HAP-1 (cell line): ENCODE data around the gene CDC34.

ENCODE experiments used
- DNase-seq, 2 experiments: peaks; one replicate each; pipeline ENCODE4 v3.0.0-alpha.2; 2016 to 2020; ENCODE audit warnings: low spot score in 2 of 2
- H3K27me3 ChIP-seq: fragments of 250-450 bp; sonication (Bioruptor Pico); 2 replicates; pipeline ENCODE4 v1.5.1; 2020; ENCODE audit warnings: low read depth, mild to moderate bottlenecking, moderate library complexity
- H3K36me3 ChIP-seq: fragments of 250-450 bp; sonication (Bioruptor Pico); replicated peaks from 2 replicates; pipeline ENCODE4 v1.5.1; 2020; ENCODE audit warnings: mild to moderate bottlenecking
- H3K4me1 ChIP-seq: fragments of 250-450 bp; sonication (Bioruptor Pico); 2 replicates; pipeline ENCODE4 v1.5.1; 2020; ENCODE audit warnings: mild to moderate bottlenecking
- H3K4me3 ChIP-seq: fragments of 250-450 bp; sonication (Bioruptor Pico); 2 replicates; pipeline ENCODE4 v1.5.1; 2020; ENCODE audit warnings: mild to moderate bottlenecking, moderate library complexity
- H3K9me3 ChIP-seq: fragments of 250-450 bp; sonication (Bioruptor Pico); 2 replicates; pipeline ENCODE4 v1.5.1; 2020; ENCODE audit warnings: mild to moderate bottlenecking, moderate library complexity
- in situ Hi-C: fragments of 300-500 bp; cut with MboI; formaldehyde crosslinking; loops from 3 replicates; pipeline ENCODE4 v1.14.3; 2020; ENCODE audit warnings: low sequenced_read_pairs, inconsistent platforms, mixed read lengths

The CDC34 gene

DNA sequence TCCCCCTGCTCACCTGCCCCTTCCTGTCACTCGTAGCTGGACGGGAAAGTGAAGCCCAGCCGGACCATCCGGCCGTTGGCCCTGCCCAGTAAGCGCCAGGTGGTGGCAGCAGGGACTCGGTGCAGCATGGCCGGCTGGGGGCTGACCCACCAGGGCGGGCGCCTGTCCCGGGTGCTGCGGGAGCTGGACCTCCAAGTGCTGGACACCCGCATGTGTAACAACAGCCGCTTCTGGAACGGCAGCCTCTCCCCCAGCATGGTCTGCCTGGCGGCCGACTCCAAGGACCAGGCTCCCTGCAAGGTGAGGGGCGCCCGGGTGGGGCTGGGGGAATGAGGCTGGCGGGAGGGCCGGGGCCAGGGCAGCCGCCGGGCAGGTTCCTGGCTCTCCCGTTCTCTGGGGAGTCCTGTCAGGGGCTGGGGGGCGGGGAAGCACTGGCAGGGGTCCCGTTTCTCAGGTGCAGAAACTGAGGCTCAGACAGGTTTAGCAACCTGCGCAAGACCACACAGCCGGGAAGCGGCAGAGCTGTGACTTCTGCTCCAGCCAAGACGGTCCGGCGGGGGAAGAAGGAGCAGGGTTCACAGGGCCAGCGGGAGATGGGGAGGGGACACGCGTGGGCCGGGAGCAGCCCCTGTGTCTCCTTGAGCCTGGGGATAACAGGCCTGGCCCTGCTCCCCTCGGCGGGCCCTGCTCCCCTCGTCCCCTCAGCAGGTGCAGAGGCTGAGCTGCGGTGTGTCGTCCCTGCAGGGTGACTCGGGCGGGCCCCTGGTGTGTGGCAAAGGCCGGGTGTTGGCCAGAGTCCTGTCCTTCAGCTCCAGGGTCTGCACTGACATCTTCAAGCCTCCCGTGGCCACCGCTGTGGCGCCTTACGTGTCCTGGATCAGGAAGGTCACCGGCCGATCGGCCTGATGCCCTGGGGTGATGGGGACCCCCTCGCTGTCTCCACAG, 17.6 kb downstream of the CDC34 start:
- Histone ChIP-seq H3K4me3 (no peak overlapping the region), H3K36me3 (no peaks in the 10 kb centered on the region), H3K27me3 (no peaks in the 10 kb centered on the region; the same call in 1 of the 2 replicates), H3K9me3 (no peaks in the 10 kb centered on the region), H3K4me1 (no peaks in the 10 kb centered on the region)
- in situ Hi-C loops = no loop called here
- no peak for DNase-seq

DNA sequence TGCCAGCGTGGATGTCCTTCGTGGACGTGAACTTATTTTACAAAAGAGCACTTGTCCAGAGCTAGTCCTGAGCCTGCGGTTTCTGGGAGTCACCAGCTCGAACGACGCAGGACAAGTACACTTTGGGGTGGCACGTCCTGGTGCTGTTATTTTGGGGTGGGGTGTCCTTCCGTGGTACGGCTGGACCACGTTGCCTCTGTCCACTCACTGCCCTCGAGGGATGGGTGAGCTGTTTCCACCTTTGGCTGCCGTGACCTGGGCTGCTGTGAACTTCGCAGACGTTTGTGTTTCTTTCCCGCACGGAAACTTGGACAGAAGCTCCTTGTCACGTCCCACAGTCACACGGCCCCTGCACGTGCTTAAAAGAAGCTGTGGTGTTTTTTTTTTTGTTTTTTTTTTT, 23.3 kb downstream of the CDC34 start:
- H3K9me3 ChIP-seq = no peaks in the 10 kb centered on the region
- H3K4me3 ChIP-seq = no peak overlapping the region
- no peak for DNase-seq
- H3K36me3 ChIP-seq = no peaks in the 10 kb centered on the region
- no peaks in the 10 kb centered on the region for H3K4me1 ChIP-seq
- H3K27me3 ChIP-seq = no peaks in the 10 kb centered on the region
- in situ Hi-C loops = no loop called here

DNA sequence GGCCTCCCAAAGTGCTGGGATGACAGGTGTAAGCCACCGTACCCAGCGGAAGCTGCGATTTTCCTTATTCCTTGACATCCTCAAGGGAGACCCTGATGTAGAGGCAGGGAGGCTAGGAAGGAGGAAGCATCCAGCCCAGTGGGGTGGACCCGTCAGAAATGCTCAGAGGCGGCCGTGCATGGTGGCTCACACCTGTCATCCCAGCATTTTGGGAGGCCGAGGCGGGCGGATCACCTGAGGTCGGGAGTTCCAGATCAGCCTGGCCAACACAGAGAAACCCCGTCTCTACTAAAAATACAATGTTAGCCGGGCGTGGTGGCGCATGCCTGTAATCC, 23.9 kb downstream of the CDC34 start:
- no peaks in the 10 kb centered on the region for H3K4me1 ChIP-seq
- no peaks in the 10 kb centered on the region for H3K9me3 ChIP-seq
- no peak for DNase-seq
- no peaks in the 10 kb centered on the region for H3K36me3 ChIP-seq
- H3K4me3 ChIP-seq = no peak overlapping the region
- in situ Hi-C loops = no loop called here
- H3K27me3 ChIP-seq = no peaks in the 10 kb centered on the region

DNA sequence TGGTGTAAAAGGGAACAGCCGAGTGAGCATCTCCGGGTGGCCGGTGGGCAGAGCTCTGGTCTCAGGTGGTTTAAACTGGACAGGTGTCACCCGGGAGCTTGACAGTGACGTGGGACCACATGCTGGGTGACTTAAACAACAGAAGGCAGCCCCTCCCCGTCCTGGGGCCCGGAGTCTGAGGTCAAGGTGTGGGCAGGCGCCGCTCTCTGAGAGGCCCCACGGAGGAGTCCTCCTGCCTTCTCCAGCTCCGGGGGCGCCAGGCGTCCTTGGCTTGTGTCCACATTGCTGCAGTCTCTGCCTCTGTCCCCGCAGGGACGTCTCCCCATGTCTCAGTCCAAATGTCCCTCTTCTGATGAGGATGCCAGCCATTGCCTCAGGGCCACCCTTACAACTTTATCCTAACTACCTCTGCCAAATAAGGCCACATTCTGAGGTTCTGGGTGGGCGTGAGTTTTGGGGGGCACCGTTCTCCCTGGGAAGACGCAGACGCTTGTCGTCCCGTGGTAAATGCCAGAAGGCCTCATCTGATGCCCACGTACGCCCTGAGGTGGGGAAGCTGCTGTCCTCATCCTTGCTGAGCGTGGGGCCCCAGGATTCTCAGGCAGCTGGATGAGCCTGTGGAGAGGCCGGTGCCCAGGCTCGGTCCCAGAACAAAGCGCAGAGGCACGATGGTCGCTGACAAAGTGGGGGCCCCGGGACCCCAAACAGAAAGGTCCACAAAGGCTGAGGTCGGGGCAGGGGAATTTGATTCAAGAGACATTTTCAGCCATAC, 25.2 kb downstream of the CDC34 start:
- no peaks in the 10 kb centered on the region for H3K36me3 ChIP-seq
- H3K27me3 ChIP-seq = no peaks in the 10 kb centered on the region
- H3K4me1 ChIP-seq = no peaks in the 10 kb centered on the region
- in situ Hi-C loops = no loop called here
- no peak for DNase-seq
- H3K9me3 ChIP-seq = no peaks in the 10 kb centered on the region
- no peak overlapping the region for H3K4me3 ChIP-seq

DNA sequence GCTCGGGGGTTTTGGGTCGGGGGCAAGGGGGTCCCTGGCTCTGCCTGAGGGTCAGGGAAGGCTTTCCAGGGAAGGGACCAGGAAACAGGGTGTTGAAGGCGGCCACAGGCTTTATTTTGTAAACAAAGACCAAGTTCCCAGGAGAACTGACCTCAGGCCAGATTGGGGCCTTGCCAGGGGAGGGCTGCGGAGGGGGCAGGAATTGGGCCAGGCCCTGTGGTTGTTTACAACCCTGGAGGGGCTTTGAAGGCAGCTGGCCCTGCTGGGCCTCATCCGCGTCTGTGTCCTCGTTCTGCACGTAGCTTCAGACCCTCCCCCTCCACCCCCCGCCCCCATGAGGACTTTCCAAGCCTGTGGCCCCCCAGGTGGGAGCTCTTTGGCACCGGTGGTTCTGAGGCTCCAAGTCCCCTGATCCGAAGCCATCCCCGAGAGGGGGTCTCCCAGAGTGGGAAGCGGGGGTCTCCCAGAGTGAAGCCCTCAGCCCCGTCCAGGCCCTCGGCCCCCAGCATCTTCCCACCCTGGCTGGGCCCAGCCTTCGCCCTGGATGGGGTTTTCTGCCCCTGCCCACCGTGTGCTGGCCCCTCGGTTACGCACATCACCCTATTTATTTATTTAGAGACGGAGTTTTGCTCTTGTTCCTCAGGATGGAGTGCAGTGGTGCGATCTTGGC, 27.3 kb downstream of the CDC34 start:
- in situ Hi-C loops = no loop called here

DNA sequence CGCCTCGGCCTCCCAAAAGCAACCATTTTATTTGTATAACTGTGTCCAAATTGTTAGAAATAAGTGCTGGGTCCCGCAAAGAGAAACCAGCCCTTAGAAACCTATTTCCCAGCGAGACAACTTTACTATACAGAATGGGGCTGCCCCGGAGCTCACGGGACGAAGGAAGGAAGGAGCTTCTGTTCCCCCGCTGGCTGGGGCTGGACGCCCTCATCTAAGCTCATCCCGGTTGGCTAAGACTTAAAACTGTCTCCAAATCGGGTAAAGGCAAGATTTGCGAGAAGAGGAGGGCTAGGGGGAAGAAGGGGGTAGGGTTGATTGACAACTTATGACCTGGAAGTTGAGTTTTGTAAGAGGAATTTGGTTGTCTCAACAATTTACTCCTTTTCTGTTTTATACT, 28.6 kb downstream of the CDC34 start:
- Histone ChIP-seq H3K9me3 (no peaks in the 10 kb centered on the region; the same call in 1 of the 2 replicates), H3K27me3 (no peaks in the 10 kb centered on the region), H3K4me3 (no peak overlapping the region), H3K36me3 (no peaks in the 10 kb centered on the region), H3K4me1 (no peaks in the 10 kb centered on the region)
- no peak for DNase-seq
- in situ Hi-C loops = no loop called here

More for the DNA sequence above, 27.3 kb downstream of the CDC34 start:
- H3K36me3 ChIP-seq = no peaks in the 10 kb centered on the region
- DNase-seq = no peak
- H3K4me3 ChIP-seq = no peak overlapping the region
- H3K4me1 ChIP-seq = no peaks in the 10 kb centered on the region
- no peaks in the 10 kb centered on the region for H3K27me3 ChIP-seq
- H3K9me3 ChIP-seq = no peaks in the 10 kb centered on the region; the same call in 1 of the 2 replicates

DNA sequence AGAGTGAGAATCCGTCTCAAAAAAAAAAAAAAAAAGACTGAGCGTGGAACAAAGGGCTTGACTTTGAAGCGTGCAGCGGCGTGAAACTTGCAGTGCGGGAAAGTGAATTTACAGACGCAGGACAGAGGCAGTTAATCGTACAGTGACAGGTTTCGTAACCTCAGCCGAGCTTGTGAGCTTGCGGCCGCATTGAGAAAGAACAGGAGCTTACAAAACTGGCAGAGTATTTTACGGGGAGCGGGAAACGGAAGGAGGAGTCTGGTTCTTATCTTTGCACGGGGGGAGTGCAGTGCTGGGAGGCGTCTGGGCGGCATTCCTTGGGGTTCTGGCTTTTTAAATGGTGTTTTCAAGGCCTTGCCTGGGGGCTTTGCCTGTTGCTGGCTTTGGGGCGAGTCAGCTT, 34.8 kb downstream of the CDC34 start:
- Histone ChIP-seq H3K4me3 (no peak overlapping the region), H3K36me3 (peaks cover 11% of the 10 kb centered on the region), H3K9me3 (peaks cover 2% of the 10 kb centered on the region; the same call in 1 of the 2 replicates), H3K27me3 (no peaks in the 10 kb centered on the region), H3K4me1 (no peaks in the 10 kb centered on the region; the same call in 1 of the 2 replicates)
- in situ Hi-C loops = no loop called here
- DNase-seq = no peak

DNA sequence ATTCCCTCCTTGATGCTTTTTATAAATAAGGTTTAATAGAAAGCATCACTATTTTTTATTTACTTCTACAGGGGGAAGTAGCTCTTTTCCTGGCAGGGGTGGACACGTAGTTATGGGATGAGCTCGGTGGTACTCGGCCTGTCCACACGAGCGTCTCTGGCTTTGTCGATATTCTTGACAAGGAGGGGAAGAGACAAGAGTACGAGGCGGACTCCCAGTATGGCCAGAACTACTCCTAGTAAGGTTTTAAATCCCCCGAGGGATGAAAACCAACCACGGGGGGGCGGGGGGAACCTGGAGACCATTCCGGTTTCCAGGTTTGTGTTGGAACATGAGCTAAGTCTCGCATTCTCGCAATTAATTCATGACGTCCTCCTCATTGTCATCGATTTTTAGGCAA, 35.3 kb downstream of the CDC34 start:
- Histone ChIP-seq H3K4me1 (no peaks in the 10 kb centered on the region; the same call in 1 of the 2 replicates), H3K36me3 (peaks cover 11% of the 10 kb centered on the region), H3K27me3 (no peaks in the 10 kb centered on the region), H3K9me3 (peaks cover 2% of the 10 kb centered on the region; the same call in 1 of the 2 replicates), H3K4me3 (no peak overlapping the region)
- in situ Hi-C loops = no loop called here
- DNase-seq = no peak

DNA sequence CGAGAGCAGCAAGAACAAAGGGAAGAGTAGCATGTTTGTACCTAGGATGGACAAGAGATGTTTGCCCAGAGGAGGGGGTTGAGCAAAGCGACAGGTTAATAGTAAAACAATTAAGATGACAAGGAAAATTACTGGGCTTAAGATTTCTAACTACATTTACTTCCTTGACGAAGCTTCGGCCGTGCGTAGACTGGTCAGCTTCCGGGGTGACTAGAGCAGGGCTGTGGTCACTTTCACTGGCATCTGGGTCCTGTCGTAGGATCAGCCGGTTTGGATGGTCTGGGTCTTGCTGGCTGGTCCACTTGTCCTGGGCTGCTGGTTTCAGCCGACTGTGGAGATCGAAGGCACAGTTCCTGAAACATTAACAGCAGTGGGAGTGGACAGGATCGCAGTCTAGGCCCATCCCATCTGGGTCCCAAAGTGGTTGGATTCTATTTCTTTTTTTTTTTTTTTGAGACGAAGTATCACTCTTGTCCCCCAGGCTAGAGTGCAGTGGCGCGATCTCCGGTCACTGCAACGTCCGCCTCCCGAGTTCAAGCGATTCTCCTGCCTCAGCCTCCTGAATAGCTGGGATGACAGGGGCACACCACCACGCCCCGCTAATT, 35.8 kb downstream of the CDC34 start:
- H3K4me1 ChIP-seq = no peaks in the 10 kb centered on the region; the same call in 1 of the 2 replicates
- peaks cover 11% of the 10 kb centered on the region for H3K36me3 ChIP-seq
- H3K27me3 ChIP-seq = no peaks in the 10 kb centered on the region
- H3K9me3 ChIP-seq = peaks cover 2% of the 10 kb centered on the region; the same call in 1 of the 2 replicates
- no peak overlapping the region for H3K4me3 ChIP-seq
- in situ Hi-C loops = no loop called here
- no peak for DNase-seq

DNA sequence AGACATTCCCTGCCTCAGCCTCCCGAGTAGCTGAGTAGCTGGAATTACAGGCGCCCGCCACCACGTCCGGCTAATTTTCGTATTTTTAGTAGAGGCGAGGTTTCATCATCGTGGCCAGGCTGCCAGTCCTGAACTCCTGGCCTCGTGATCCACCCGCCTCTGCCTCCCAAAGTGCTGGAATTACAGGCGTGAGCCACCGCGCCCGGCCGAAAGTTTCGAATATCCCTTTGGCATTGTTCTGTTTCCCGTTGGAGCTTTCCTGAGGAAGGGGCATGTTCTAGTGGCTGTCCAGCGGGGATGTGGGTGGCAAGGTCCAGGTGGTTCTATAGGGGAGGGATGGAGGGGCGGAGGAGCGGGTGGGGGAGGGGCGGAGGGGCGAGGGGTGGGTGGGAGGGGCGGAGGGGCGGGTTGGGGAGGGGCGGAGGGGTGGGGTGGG, 38.7 kb downstream of the CDC34 start:
- in situ Hi-C loops = no loop called here
- Histone ChIP-seq H3K4me3 (no peak overlapping the region), H3K36me3 (peaks cover 26% of the 10 kb centered on the region), H3K4me1 (peaks cover 11% of the 10 kb centered on the region), H3K27me3 (no peaks in the 10 kb centered on the region), H3K9me3 (peaks cover 2% of the 10 kb centered on the region; the same call in 1 of the 2 replicates)
- DNase-seq = no peak

DNA sequence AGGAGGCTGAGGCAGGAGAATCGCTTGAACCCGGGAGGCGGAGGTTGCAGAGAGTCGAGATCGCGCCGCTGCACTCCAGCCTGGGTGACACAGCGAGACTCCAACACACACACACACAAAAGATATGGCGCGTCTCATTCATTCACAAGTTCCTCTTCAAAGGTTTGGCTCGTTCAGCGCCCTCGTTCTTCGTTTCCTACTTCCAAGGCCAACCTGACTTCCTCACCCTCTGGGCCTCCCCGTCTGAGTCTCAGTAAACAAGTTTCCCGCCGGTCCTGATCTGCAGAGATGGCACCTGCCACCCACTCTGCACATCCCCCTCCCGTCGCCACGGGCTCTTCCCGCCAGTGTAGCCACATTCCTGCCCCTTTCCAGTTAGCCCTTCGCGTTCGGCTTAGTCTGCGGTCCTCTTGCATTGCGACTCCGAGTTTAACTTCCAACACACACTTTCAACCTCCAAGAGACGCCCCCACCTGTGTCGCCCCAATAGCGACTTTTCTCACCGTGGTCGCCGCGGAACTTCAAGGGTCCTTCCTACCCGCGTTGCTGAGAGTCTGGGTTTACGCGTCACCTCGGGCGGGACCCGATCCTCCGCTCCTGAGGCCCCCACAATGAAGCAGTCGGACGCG, 39.5 kb downstream of the CDC34 start:
- Histone ChIP-seq H3K9me3 (peaks cover 2% of the 10 kb centered on the region; the same call in 1 of the 2 replicates), H3K27me3 (no peaks in the 10 kb centered on the region), H3K36me3 (peaks cover 30% of the 10 kb centered on the region), H3K4me3 (peak overlapping the region; percentile 98), H3K4me1 (peaks cover 13% of the 10 kb centered on the region)
- in situ Hi-C loops = no loop called here
- peak; percentile 65 to 84 for DNase-seq

DNA sequence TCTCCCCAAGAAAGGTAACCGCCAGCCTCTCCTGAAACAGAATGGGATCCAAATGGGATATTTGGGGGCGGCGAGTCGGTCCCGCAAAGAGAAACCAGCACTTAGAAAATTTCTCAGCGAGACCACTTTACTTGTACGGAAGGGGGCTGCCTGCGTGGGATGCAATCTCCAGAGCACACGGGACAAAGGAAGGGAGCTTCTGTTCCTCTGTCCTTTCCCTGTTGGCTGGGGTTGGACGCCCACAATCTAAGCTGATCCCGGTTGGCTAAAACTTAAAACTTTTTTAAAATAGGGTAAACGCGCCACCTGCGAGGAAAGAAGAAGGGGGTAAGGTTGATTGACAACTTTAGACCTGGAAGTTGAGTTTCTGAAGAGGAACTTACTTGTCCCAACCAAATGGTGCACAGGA, 40.0 kb downstream of the CDC34 start:
- in situ Hi-C loops = no loop called here
- Histone ChIP-seq H3K4me3 (peak overlapping the region; percentile 98), H3K9me3 (peaks cover 2% of the 10 kb centered on the region; the same call in 1 of the 2 replicates), H3K27me3 (no peaks in the 10 kb centered on the region), H3K4me1 (peaks cover 13% of the 10 kb centered on the region), H3K36me3 (peaks cover 32% of the 10 kb centered on the region)
- DNase-seq = peak; percentile 69 to 74
